ENCODE results near the gene CRPPA. TPM values are rescaled to one million over a fixed set of nuclear protein-coding genes. Genes with fewer than 3 reads are reported as not detected.
"Not testable (repeated sequence)": the region's sequence is repeated elsewhere in the genome, so short reads cannot be mapped to it uniquely, and the experiment has no call there.

Gene CRPPA
- total RNA-seq (10 to 100 TPM in 1 of 2 donors, 1 to 10 TPM in 1; 7.9 to 10.4 TPM), polyA plus RNA-seq (ENCODE audit: insufficient read length in 2 of 2) (1 to 10 TPM; 4.4 to 4.6 TPM)
- long read RNA-seq, donor 1, full-length matches to known transcripts = 1 of 1 reads
- long read RNA-seq, donor 1, partial matches to known transcripts = 0 of 1 reads
- long read RNA-seq, donor 1, other reads (novel, unspliced or antisense) = 0 of 1 reads
- long read RNA-seq, donor 2 = 0 reads
- long read RNA-seq, donor 3, full-length matches to known transcripts = 3 of 3 reads
- long read RNA-seq, donor 3, partial matches to known transcripts = 0 of 3 reads
- long read RNA-seq, donor 3, other reads (novel, unspliced or antisense) = 0 of 3 reads
- long read RNA-seq, donor 4, full-length matches to known transcripts = 1 of 1 reads
- long read RNA-seq, donor 4, partial matches to known transcripts = 0 of 1 reads
- long read RNA-seq, donor 4, other reads (novel, unspliced or antisense) = 0 of 1 reads

DNA sequence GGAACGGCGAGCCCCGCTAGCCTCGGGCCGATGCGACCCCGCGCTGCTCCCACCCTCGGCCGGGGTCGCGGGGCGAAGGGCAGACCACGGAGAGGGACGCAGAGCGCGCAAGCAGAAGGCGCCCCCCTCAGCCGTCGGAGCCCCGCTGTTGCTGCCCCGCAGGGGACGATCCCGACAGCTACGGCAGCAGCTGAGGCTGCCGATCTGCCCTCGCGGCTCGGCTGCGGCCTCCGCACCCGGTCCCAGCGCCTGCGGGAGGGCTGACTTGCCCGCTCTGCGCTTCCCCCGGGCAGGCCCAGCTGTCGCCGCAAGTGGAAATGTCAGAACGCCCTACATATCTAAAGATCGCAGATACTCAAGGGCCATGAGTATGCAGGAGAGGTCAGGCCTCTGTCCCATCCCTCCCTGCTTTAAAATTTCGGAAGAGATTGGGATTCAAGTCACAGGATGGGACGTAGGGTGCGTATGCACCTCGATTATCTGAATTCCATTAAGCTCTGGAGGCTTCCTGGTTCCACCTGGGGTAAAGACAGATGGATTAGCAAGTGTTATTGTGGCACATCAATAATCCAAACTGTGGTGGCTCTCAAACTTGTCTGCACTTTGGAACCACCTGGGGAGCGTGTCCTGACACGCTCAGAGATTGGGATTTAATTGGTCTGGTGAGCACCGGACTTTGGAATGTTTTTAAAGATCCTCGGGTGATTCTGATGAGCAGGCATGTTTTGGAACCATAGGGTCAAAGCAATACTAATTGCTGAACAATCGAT lies at the start of gene CRPPA:
CRPPA (minus strand) TSS at position 206 of the 770 bp plus-strand sequence. CDS start 216 bp downstream, outside the sequence.
- H3K36me3 ChIP-seq (ENCODE audit: control insufficient read depth, insufficient read depth, low read length) = no peaks in the 10 kb centered on the region
- peaks cover 5% of the 10 kb centered on the region for H3K4me1 ChIP-seq (ENCODE audit: control insufficient read depth, insufficient read depth, low read length)
- no peaks in the 10 kb centered on the region for H3K27me3 ChIP-seq (ENCODE audit: control insufficient read depth, insufficient read depth, low read length)
- peak; percentile 13 to 74 (median 35) for DNase-seq (ENCODE audit: low read depth in 4 of 6, low spot score in 6 of 6)
- peak within 1 kb of the TSS; percentile 67 for H3K4me3 ChIP-seq (ENCODE audit: low read depth, low read length)
- H3K9me3 ChIP-seq (ENCODE audit: control insufficient read depth, insufficient read depth, low read length) = no peaks in the 10 kb centered on the region
- WGBS (ENCODE audit: insufficient coverage) = under 1% methylated on average over 45 of the region's 50 CpGs
- H3K27ac ChIP-seq (ENCODE audit: low read depth, low read length) = peak within 1 kb of the TSS; percentile 97

DNA sequence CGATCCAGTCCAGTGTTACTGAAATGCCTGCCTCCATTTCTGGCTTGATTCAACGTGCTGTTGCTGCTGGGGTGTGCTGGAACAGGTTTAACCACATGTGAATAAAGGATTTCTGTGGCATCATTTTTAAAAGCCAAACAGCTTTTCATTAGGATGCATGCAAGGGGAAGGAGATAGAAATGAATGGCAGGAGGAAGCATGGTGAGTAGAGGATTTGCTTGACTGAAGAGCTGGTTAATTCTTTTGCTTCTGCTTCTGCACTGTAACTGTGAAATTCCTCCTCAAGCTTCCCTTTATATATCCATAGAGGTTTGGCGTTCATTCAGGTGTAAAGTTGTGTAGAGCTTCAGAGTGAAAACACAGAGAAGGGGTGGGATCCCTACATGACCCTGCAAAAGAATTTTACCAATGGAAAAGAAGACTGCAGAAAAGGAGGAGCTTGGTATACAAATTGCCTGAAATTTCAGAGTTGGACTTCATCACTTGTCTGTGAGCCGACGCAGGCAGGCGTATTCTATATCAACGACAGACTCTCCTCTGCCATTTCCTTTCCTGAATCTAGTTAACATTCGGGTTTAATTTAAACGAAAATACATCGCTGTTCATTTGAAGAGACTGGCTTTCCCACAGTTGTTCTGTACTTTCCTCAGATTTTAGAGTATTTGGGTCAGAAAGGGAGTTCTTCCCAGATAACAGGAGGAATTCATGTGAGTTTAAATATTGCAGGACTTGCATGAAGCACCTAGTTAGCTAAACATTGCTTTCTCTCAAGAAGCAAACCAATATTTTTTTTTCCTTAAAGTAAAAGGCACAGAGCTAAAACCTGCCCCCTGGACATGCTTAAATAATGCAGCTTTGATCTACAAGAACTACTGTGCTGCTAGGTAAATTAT lies 44.4 kb upstream of the CRPPA start, which contains the start of gene SOSTDC1:
SOSTDC1 (minus strand) TSS at position 270 of the 893 bp plus-strand sequence; CDS start at position 200, 70 bp downstream.
- DNase-seq (ENCODE audit: low read depth in 4 of 6, low spot score in 6 of 6) = peak; percentile 21 to 82 (median 38)
- Histone ChIP-seq H3K36me3 (ENCODE audit: control insufficient read depth, insufficient read depth, low read length) (no peaks in the 10 kb centered on the region), H3K27ac (ENCODE audit: low read depth, low read length) (peak within 1 kb of the TSS; percentile 83), H3K27me3 (ENCODE audit: control insufficient read depth, insufficient read depth, low read length) (no peaks in the 10 kb centered on the region), H3K4me1 (ENCODE audit: control insufficient read depth, insufficient read depth, low read length) (no peaks in the 10 kb centered on the region), H3K9me3 (ENCODE audit: control insufficient read depth, insufficient read depth, low read length) (no peaks in the 10 kb centered on the region), H3K4me3 (ENCODE audit: low read depth, low read length) (peak within 1 kb of the TSS; percentile 55)
- WGBS (ENCODE audit: insufficient coverage) = 0% methylated on average over 4 of the region's 10 CpGs

DNA sequence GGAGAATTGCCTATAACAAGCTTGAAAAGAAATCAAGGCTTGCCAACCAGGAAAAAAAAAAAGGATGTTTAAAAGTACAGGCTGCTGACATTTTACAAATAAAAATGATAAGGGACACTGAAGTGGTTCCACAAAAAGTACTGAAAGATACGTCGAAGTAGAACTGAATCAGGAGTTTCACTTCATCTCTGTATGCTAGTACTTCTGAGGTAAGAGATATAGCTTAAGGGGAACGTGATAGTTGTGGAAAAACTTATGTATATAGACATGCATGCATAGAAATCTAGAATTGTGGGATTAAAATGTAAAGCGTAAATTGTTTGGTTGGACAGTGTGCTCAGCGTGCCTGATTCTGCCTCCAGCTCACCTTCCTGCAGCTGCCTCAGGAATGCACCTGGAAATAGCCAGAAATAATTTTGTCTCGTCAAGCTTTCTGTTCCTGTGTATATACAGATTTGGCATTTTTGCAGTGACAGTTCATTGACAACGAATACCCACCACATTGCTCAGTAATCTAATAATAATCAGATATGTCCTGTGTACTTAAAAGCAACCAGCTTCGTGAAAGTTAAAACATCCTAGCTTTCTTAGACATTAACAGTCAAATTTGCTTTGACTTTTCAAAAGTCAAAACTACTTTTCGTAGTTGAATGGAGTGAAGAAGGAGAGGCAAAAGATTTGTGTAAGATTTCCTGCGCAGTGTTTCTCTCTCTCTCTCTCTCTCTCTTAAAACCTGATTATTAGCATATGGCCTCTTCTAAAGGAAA lies 42.8 kb upstream of the CRPPA start:
- Histone ChIP-seq H3K4me1 (ENCODE audit: control insufficient read depth, insufficient read depth, low read length) (no peaks in the 10 kb centered on the region), H3K27ac (ENCODE audit: low read depth, low read length) (peak overlapping the region; percentile 63), H3K4me3 (ENCODE audit: low read depth, low read length) (peak overlapping the region; percentile 55), H3K9me3 (ENCODE audit: control insufficient read depth, insufficient read depth, low read length) (no peaks in the 10 kb centered on the region), H3K36me3 (ENCODE audit: control insufficient read depth, insufficient read depth, low read length) (no peaks in the 10 kb centered on the region), H3K27me3 (ENCODE audit: control insufficient read depth, insufficient read depth, low read length) (no peaks in the 10 kb centered on the region)
- DNase-seq (ENCODE audit: low read depth in 4 of 6, low spot score in 6 of 6) = peak in 1 of 6 donors; percentile 16
- WGBS (ENCODE audit: insufficient coverage) = 63% methylated on average over 5 of the region's 10 CpGs

DNA sequence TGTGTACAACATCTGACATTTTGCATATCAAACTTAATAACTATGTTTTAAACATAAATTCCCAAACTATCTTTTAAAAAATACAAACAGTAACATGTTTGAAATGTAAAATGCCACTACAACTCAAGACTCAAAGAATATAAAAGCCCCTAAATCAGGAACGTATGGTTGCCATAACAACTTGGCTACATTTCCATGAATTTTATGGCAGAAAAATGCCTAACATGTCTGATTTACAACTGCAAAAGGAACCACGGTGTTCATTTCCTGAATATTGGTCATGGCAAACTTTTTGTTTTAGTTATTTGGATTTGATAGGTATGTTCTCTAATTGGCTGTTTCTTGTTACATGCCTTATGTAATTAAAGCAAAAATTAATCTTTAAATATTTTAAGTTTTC lies 42.2 kb upstream of the CRPPA start:
- Histone ChIP-seq H3K4me3 (ENCODE audit: low read depth, low read length) (peak overlapping the region; percentile 55), H3K4me1 (ENCODE audit: control insufficient read depth, insufficient read depth, low read length) (no peaks in the 10 kb centered on the region), H3K9me3 (ENCODE audit: control insufficient read depth, insufficient read depth, low read length) (no peaks in the 10 kb centered on the region), H3K36me3 (ENCODE audit: control insufficient read depth, insufficient read depth, low read length) (no peaks in the 10 kb centered on the region), H3K27ac (ENCODE audit: low read depth, low read length) (peak overlapping the region; percentile 63), H3K27me3 (ENCODE audit: control insufficient read depth, insufficient read depth, low read length) (no peaks in the 10 kb centered on the region)
- WGBS (ENCODE audit: insufficient coverage) = no CpG with 5 or more reads among the region's 2 CpGs
- DNase-seq (ENCODE audit: low read depth in 4 of 6, low spot score in 6 of 6) = peak in 1 of 6 donors; percentile 76

DNA sequence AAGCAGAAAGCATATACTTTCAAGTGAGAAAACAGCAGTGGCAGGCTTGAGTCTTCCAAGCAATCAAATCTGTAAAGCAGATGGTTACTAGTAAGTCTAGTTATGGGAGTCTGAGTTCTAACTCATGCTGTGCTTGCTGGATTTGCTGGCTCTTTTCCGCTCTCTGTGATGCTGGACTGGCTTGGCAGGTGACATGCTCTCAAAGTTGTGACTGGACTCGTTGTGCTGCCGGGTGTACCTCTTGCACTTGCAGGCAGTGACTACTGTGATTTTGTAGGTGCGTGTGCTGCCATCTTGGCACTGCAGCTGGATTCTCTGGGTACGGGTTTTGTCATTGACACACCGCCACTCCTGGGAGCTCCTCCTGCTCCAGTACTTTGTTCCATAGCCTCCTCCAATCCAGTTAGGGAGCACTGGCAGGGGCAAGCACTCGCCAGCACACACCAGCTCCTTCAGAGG lies 41.1 kb upstream of the CRPPA start:
- H3K27ac ChIP-seq (ENCODE audit: low read depth, low read length) = peak overlapping the region; percentile 12
- no peaks in the 10 kb centered on the region for H3K27me3 ChIP-seq (ENCODE audit: control insufficient read depth, insufficient read depth, low read length)
- 89% methylated on average over 6 of the region's 7 CpGs for WGBS (ENCODE audit: insufficient coverage)
- peak in 1 of 6 donors; percentile 70 for DNase-seq (ENCODE audit: low read depth in 4 of 6, low spot score in 6 of 6)
- H3K4me3 ChIP-seq (ENCODE audit: low read depth, low read length) = peak overlapping the region; percentile 55
- H3K4me1 ChIP-seq (ENCODE audit: control insufficient read depth, insufficient read depth, low read length) = no peaks in the 10 kb centered on the region
- H3K36me3 ChIP-seq (ENCODE audit: control insufficient read depth, insufficient read depth, low read length) = no peaks in the 10 kb centered on the region
- H3K9me3 ChIP-seq (ENCODE audit: control insufficient read depth, insufficient read depth, low read length) = no peaks in the 10 kb centered on the region

DNA sequence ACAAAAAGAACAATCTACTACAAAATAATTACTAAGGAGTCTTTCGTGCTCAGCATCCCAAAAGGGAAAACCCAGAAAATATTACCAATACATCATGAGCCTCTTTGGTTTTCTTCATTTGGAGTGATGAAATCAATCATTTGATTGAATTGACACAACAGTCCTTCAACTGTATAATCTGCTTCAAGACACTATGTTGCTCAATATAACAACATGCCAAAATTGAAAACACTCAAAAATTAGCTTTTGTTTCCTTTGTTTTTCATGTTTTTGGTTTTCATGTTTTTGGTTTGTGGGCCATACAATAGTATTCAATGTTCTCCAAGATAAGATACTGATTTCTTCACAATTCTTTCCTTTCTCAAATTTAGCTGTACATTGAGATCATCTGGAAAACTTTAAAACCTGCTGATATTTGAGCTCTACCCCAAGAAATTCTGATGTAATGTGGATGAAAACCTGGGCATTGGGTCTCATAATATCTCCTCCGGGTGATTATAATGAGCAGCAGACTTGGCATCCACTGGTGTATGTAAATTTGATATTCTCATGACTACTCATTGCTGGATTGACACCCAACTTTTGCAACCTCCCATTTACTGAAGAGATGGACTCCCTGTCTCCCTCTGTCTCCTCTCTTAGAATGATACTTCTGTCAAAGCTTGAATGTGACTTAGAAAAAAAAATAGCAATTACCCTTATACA lies 39.6 kb upstream of the CRPPA start:
- no peak overlapping the region for H3K27ac ChIP-seq (ENCODE audit: low read depth, low read length)

DNA sequence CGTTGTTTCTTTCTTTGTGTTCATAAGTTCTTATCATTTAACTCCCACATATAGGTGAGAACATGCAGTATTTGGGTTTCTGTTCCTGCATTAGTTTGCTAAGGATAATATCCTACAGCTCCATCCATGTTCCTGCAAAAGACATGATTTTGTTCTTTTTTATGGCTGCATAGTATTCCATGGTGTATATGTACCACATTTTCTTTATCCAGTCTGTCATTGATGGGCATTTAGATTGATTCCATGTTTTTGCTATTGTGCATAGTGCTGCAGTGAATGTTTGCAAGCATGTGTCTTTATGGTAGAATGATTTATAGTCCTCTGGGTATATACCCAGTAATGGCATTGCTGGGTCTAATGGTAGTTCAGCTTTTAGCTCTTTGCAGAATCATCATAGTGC lies 35.0 kb upstream of the CRPPA start:
- H3K4me3 ChIP-seq (ENCODE audit: low read depth, low read length); DNase-seq (ENCODE audit: low read depth in 4 of 6, low spot score in 6 of 6); H3K36me3 ChIP-seq (ENCODE audit: control insufficient read depth, insufficient read depth, low read length); H3K27ac ChIP-seq (ENCODE audit: low read depth, low read length); H3K4me1 ChIP-seq (ENCODE audit: control insufficient read depth, insufficient read depth, low read length); H3K9me3 ChIP-seq (ENCODE audit: control insufficient read depth, insufficient read depth, low read length); H3K27me3 ChIP-seq (ENCODE audit: control insufficient read depth, insufficient read depth, low read length): not testable (repeated sequence)
- WGBS (ENCODE audit: insufficient coverage) = no CpG with 5 or more reads among the region's 1 CpG

More for the DNA sequence above, 39.6 kb upstream of the CRPPA start:
- H3K4me3 ChIP-seq (ENCODE audit: low read depth, low read length) = no peak overlapping the region
- no peaks in the 10 kb centered on the region for H3K9me3 ChIP-seq (ENCODE audit: control insufficient read depth, insufficient read depth, low read length)
- no CpG with 5 or more reads among the region's 2 CpGs for WGBS (ENCODE audit: insufficient coverage)
- no peaks in the 10 kb centered on the region for H3K4me1 ChIP-seq (ENCODE audit: control insufficient read depth, insufficient read depth, low read length)
- no peaks in the 10 kb centered on the region for H3K36me3 ChIP-seq (ENCODE audit: control insufficient read depth, insufficient read depth, low read length)
- no peak for DNase-seq (ENCODE audit: low read depth in 4 of 6, low spot score in 6 of 6)
- H3K27me3 ChIP-seq (ENCODE audit: control insufficient read depth, insufficient read depth, low read length) = no peaks in the 10 kb centered on the region

DNA sequence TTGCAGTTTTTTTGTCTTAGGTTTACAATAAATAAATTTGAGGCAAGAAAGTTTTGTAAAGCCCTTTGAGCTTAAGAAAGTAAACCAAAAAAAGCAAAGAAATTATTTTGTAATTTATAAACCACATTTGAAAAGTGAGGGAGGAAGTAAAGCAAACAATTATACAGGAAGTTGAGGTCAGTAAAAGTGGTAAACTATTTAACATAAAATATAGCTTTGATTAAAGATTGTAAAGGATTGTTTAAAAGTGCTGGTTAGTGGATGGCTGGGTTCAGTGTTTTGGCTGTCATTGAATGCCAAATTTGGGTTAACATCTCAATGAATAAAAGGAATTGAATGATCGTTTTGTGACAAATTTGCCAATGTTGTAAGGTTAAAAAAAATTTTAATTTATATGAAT lies 34.3 kb upstream of the CRPPA start:
- no peaks in the 10 kb centered on the region for H3K27me3 ChIP-seq (ENCODE audit: control insufficient read depth, insufficient read depth, low read length)
- H3K4me1 ChIP-seq (ENCODE audit: control insufficient read depth, insufficient read depth, low read length) = no peaks in the 10 kb centered on the region
- no peak overlapping the region for H3K4me3 ChIP-seq (ENCODE audit: low read depth, low read length)
- H3K36me3 ChIP-seq (ENCODE audit: control insufficient read depth, insufficient read depth, low read length) = no peaks in the 10 kb centered on the region
- H3K9me3 ChIP-seq (ENCODE audit: control insufficient read depth, insufficient read depth, low read length) = no peaks in the 10 kb centered on the region
- H3K27ac ChIP-seq (ENCODE audit: low read depth, low read length) = no peak overlapping the region
- DNase-seq (ENCODE audit: low read depth in 4 of 6, low spot score in 6 of 6) = no peak
- WGBS (ENCODE audit: insufficient coverage) = no CpG with 5 or more reads among the region's 1 CpG
